AML-193 (cell line): ENCODE results near the gene CLCN6.

ENCODE experiments used
- DNase-seq, 2 experiments: peaks; one replicate each; lab custom pipeline; 2025; lab: John Stamatoyannopoulos, UW

CLCN6 gene

GRCh38 chr1:11805422-11806306 lies at the start of gene CLCN6, which contains the start of gene MTHFR:
Gene CLCN6, plus strand, starts transcription at chr1:11806191. Its CDS starts 72 bp downstream, at chr1:11806263.
Gene MTHFR, minus strand, starts transcription at chr1:11805964. Its CDS starts 2,848 bp downstream, at chr1:11803116.
- DNase-seq = peak; percentile 94 to 96

GRCh38 chr1:11757047-11757446 lies 48.9 kb upstream of the CLCN6 start:
- no peak for DNase-seq

- no peak for DNase-seq
Observed at GRCh38 chr1:11759791-11760190, 46.2 kb upstream of the CLCN6 start.

DNA sequence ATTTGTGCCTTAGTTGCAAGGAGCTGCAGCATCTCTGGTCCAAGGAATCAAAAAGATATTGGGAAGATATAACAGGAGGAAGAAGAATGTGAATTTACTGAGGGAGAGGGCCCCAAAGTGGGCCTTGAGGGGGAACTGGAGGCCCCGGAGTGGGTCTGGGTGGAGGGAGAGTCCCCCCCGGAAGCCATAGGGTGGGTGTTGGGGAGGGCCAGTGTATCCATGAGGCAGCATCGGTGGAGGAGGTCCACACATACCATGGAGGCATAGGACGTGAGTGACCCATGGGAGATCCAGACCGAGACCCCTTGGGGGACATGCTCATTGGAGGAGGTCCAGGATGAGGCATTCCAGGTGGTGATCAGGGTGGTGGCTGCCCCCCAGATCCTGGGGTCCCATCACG lies 44.7 kb upstream of the CLCN6 start:
- DNase-seq = no peak

- DNase-seq = no peak
Observed at GRCh38 chr1:11761988-11762406, 44.0 kb upstream of the CLCN6 start, which contains the start of gene C1orf167. Gene C1orf167, plus strand, starts transcription at chr1:11762193. Its CDS starts 2,208 bp downstream, at chr1:11764401.

DNA sequence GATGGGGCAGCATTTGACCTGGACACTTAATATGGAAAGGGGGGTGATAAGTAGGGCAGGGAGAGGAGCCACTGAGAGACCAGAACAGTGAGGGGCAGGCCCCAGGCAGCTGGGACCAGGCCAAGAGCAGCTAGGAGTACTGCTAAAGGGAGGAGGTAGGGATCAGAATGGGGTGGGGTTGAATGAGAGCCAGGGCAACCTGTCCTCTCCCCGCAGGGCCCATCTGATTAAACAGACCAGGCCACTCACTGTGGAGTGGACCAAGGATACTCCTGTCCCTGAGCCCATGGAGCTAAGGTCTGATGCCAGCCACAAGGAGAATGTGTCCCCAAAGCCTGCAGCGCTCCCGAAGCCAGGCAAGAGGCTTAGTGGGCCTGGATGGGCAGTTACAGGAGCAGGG lies 41.9 kb upstream of the CLCN6 start:
- DNase-seq = no peak

GRCh38 chr1:11764519-11764918 lies 41.5 kb upstream of the CLCN6 start:
- DNase-seq = no peak

GRCh38 chr1:11765661-11766428 lies 40.1 kb upstream of the CLCN6 start:
- no peak for DNase-seq

DNA sequence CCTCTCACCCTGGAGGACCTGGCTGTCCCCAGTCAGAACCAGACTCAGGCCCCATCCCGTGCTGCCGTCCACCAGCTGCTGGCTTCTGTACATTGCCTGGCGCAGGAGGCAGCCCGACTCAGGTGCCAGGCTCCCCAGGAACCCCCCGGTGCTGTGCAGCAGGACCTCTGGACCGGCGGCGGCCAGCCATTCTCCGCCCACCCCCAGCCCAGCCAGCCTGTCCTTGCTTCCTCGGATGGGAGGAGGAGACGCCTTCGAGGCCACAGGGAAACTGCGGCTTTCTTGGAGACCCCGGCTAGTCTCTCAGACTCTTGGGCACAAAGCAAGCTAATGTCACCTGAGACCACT lies 39.6 kb upstream of the CLCN6 start:
- DNase-seq = no peak

- DNase-seq = no peak
Observed at GRCh38 chr1:11767922-11768704, 37.9 kb upstream of the CLCN6 start.

- no peak for DNase-seq
Observed at GRCh38 chr1:11768821-11769220, 37.2 kb upstream of the CLCN6 start.

DNA sequence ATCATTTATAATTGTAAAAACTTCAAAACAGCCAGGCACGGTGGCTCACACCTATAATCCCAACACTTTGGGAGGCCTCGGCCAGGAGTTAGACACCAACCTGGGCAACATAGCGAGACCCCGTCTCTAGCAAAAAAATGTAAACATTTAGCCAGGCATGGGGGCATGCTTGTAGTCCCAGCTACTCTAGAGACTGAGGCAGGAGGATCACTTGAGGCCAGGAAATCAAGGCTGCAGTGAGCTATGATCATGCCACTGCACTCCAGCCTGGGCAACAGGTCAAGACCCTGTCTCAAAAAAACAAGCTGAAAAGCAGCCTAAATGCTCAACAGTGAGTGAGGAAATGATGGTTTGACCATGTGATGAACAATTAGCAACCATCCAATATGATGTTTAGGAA lies 36.7 kb upstream of the CLCN6 start:
- DNase-seq = no peak

- no peak for DNase-seq
Observed at GRCh38 chr1:11770011-11770410, 36.0 kb upstream of the CLCN6 start.

GRCh38 chr1:11771481-11772043 lies 34.4 kb upstream of the CLCN6 start:
- no peak for DNase-seq

DNA sequence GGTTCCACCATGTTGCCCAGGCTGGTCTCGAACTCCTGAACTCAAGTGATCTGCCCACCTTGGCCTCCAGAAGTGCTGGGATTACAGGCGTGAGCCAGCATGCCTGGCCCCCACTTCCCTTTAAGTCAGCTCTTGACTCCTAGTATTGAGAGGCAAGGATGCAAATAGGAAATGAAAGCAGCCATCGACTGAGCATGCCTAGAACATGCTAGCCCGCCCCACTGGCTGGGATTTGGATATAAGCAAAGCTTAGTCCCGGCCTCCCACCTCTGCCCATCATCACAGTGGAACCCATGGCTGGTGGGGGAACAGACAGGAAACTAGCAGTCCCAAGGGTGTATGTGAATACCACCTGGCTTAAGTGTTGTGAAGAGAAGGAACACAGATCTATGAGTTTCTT lies 33.5 kb upstream of the CLCN6 start:
- DNase-seq = no peak

DNA sequence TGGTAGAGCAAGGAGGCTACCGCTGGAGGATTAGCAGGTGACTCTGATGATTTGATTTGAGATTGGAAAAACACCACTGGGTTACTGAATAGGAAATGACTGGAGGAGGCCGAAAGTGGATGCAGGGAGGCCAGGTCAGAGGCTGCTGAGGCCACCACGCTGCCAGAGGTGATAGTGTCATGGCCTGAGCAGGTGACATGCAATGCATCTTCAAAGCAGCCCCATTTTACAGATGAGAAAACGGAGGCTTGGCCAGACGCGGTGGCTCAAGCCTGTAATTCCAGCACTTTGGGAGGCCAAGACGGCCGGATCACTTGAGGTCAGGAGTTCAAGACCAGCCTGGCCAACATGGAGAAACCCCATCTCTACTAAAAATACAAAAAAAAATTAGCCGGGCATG lies 31.2 kb upstream of the CLCN6 start:
- no peak for DNase-seq

- no peak for DNase-seq
Observed at GRCh38 chr1:11777658-11778322, 28.2 kb upstream of the CLCN6 start.

GRCh38 chr1:11778336-11778735 lies 27.7 kb upstream of the CLCN6 start:
- DNase-seq = no peak

DNA sequence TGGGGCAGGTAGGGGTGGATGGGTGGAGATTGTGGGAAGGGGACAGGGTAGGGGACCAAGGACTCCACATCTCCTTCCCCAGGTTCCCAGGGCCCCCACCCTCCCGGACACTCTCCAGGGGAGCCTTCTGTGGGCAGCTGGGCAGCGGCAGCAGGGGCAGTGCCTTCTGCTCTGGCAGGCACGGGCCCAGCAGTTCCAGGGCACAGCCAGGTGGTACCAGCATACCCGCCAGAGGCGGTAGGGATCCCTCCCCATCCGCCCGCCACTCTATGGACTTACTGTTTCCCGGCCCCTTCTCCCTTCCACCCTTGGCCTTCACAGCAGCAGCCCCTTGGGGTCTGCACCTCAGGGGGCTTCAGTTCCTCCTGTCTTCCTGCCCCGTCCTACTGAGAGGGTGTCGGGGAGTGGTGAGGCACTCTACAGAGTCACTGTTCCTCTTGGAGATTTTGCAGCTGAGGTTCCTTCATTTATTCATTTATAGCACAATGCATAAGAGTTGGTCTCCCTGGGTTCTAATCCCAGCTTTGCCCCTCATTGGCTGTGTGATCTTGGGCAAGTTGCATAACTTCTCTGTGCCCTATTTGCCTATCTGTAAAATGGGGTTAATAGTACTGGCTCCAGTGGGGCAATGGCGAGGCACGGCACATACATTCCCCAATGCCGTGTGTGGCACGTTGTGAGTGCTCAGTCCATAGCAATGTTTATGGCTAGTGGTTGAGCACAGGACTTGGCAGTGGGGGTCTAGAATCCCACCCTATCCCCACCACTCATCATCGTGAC lies 27.0 kb upstream of the CLCN6 start:
- DNase-seq = no peak

DNA sequence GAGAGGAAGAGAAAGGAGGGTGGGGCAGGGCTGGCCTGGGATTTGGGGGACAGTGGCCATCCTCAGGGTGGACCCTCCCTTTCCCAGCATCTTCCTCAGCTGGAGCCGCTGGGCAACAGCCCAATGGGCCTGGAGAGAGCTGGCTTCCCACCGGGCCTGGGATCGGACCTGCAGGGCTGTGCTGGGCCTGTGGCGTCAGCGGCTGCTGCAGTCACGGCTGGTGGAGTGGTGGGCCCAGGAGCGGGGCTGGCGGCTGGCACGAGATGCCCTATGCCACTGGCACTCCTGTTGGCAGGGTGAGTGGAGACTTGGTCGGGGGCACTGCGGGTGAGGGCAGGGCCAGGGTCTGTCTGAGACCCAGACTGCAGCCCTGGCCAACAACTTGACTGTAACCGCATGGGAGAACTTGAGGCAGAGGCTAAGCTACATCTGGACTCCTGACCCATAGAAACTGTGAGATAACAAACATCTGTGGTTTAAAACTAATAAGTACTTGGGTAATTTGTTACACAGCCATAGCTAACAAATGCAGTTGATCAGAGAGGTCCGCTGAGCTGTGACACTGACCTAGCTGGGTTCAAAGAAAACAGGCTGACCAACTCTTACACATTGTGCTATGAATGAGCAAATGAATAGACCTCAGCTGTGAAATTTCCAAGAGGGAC lies 26.1 kb upstream of the CLCN6 start:
- DNase-seq = no peak
